K562 (cell line): ENCODE measurements around the gene SSH3. TPM values are rescaled to one million over a fixed set of nuclear protein-coding genes. Genes with fewer than 3 reads are reported as not detected.
A peak's percentile ranks its signal among the peaks of the same experiment; 100 is the strongest.

Experiments used
- ATAC-seq: fragments of 200-7000 bp; cut with Tn5 transposase; 3 replicates; pipeline ENCODE4 v1.9.1; 2020; ENCODE audit warnings: moderate library complexity
- BruUV-seq: library from RNA; stranded (reverse); fragments of 400-500 nt; replicated peaks from 2 replicates; lab custom pipeline; 2021; lab: Mats Ljungman, UMichigan
- CTCF ChIA-PET: fragments of 300-600 bp; formaldehyde crosslinking; extraction: SDS; loops from one replicate; lab custom pipeline; 2021; ENCODE audit warnings: low intra/inter-chr PET ratio; lab: Yijun Ruan, JAX
- POLR2A ChIA-PET: fragments of 300-600, 350-650 bp; sonication (Branson Sonifier 250); formaldehyde crosslinking; extraction: SDS; loops from one replicate; lab custom pipeline; 2021; ENCODE audit warnings: antibody characterized with exemption, inconsistent platforms; lab: Yijun Ruan, JAX
- DNase-seq, 4 experiments: peaks; one replicate each; pipeline versions ENCODE4 v3.0.0 to v3.0.0-alpha.2; 2011 to 2018; ENCODE audit warnings: low spot score in 3 of 4, mixed read lengths in 3 of 4; ENCODE audit errors: extremely low read depth in 1 of 4
- FAIRE-seq: peaks from 2 replicates; lab custom pipeline; 2011; peaks lifted over from hg19 to GRCh38; lab: Jason Lieb, UNC
- H2AFZ ChIP-seq: 2 replicates; pipeline ENCODE4 v1.6.0; 2011; ENCODE audit warnings: low read depth, low read length, control low read depth, inconsistent platforms
- H3K27ac ChIP-seq: fragments of 200-600 bp; 3 replicates; pipeline ENCODE4 v1.8.0; 2011; ENCODE audit warnings: low read depth, mild to moderate bottlenecking, control low read depth, inconsistent platforms, low read length, moderate library complexity, mixed read lengths; ENCODE audit errors: extremely low read depth
- H3K27me3 ChIP-seq, 2 experiments: fragments of 300-600 bp in 1 of 2; 2 replicates in 1 of 2; 3 replicates in 1 of 2; pipeline versions ENCODE4 v1.6.0 to v1.8.0; 2011; ENCODE audit warnings: inconsistent platforms in 2 of 2, low read length in 2 of 2, mild to moderate bottlenecking in 1 of 2, mixed read lengths in 1 of 2, moderate library complexity in 1 of 2; ENCODE audit not compliant: control insufficient read depth in 2 of 2, insufficient read depth in 2 of 2
- H3K36me3 ChIP-seq: fragments of 300-600 bp; 3 replicates; pipeline ENCODE4 v1.8.0; 2011; ENCODE audit warnings: mild to moderate bottlenecking, low read length, inconsistent platforms; ENCODE audit not compliant: control insufficient read depth, insufficient read depth
- H3K4me1 ChIP-seq, 2 experiments: fragments of 200-600 bp in 1 of 2; replicated peaks in 1 of 2; 2 replicates in 1 of 2; 3 replicates in 1 of 2; pipeline versions ENCODE4 v1.5.1 to v1.8.0; 2011; ENCODE audit warnings: inconsistent platforms in 2 of 2, low read length in 2 of 2, mild to moderate bottlenecking in 1 of 2, mixed read lengths in 1 of 2, moderate library complexity in 1 of 2; ENCODE audit not compliant: control insufficient read depth in 2 of 2, insufficient read depth in 2 of 2
- H3K4me2 ChIP-seq: 2 replicates; pipeline ENCODE4 v1.6.1; 2011; ENCODE audit warnings: low read length, control low read depth, inconsistent platforms, mixed read lengths; ENCODE audit not compliant: insufficient read depth
- H3K4me3 ChIP-seq: fragments of 200-600 bp; sonication (generic), shearing (Covaris generic); 2 replicates; pipeline ENCODE4 v1.5.1; 2016; ENCODE audit warnings: control low read depth, inconsistent platforms
- H3K79me2 ChIP-seq: fragments of 200-600 bp; 3 replicates; pipeline ENCODE4 v1.8.0; 2011; ENCODE audit warnings: low read length, inconsistent platforms; ENCODE audit not compliant: control insufficient read depth, insufficient read depth
- H3K9ac ChIP-seq, 2 experiments: 2 replicates each; pipeline versions ENCODE4 v1.6.0 to v1.6.1; 2011; ENCODE audit warnings: low read depth in 2 of 2, low read length in 2 of 2, control low read depth in 1 of 2, inconsistent platforms in 1 of 2, mild to moderate bottlenecking in 1 of 2, mixed read lengths in 1 of 2; ENCODE audit not compliant: insufficient read depth in 1 of 2
- H3K9me1 ChIP-seq: one replicate; pipeline ENCODE4 v1.6.0; 2011; ENCODE audit warnings: inconsistent platforms, mild to moderate bottlenecking, low read length, moderate library complexity; ENCODE audit not compliant: control insufficient read depth, insufficient read depth
- H3K9me3 ChIP-seq: replicated peaks from 2 replicates; pipeline ENCODE4 v1.5.1; 2011; ENCODE audit warnings: low read depth, low read length, inconsistent platforms; ENCODE audit not compliant: control insufficient read depth, insufficient read depth
- H4K20me1 ChIP-seq: replicated peaks from 2 replicates; pipeline ENCODE4 v1.6.1; 2011; ENCODE audit warnings: low read length, inconsistent platforms, mixed read lengths; ENCODE audit not compliant: control insufficient read depth, insufficient read depth
- ARID4B ChIP-seq: sonication (generic); formaldehyde crosslinking; IDR thresholded peaks from 2 replicates; pipeline ENCODE4 v1.8.0; 2022; ENCODE audit warnings: mild to moderate bottlenecking, missing genetic modification reagents
- ATF1 ChIP-seq, 2 experiments: fragments of 450-650 bp in 1 of 2; IDR thresholded peaks; 2 replicates each; pipeline ENCODE4 v1.6.1; 2016; ENCODE audit warnings: missing compliant biosample characterization in 1 of 2, missing genetic modification characterization in 1 of 2
- E2F3 ChIP-seq: fragments of 250-450 bp; sonication (Bioruptor Pico); IDR thresholded peaks from 2 replicates; pipeline ENCODE4 v1.4.0; 2020; ENCODE audit warnings: mild to moderate bottlenecking
- HMGXB4 ChIP-seq: sonication (generic); formaldehyde crosslinking; IDR thresholded peaks from 2 replicates; pipeline ENCODE4 v1.8.1; 2023; ENCODE audit warnings: mild to moderate bottlenecking, missing genetic modification reagents
- KHSRP ChIP-seq: fragments of 450-650 bp; IDR thresholded peaks from 2 replicates; pipeline ENCODE4 v1.6.1; 2017
- NFRKB ChIP-seq: fragments of 450-650 bp; IDR thresholded peaks from 2 replicates; pipeline ENCODE4 v1.6.1; 2016; ENCODE audit warnings: low read depth
- PHB2 ChIP-seq: fragments of 450-650 bp; IDR thresholded peaks from 2 replicates; pipeline ENCODE4 v1.6.1; 2017; ENCODE audit warnings: low read depth
- THAP12 ChIP-seq: fragments of 250-450 bp; sonication (Bioruptor Pico); IDR thresholded peaks from 2 replicates; pipeline ENCODE4 v1.9.0; 2021; ENCODE audit warnings: mild to moderate bottlenecking, inconsistent platforms
- YY1 ChIP-seq, 3 experiments: IDR thresholded peaks; 2 replicates each; pipeline ENCODE4 v1.6.1; 2011; ENCODE audit warnings: low read length in 2 of 3, mild to moderate bottlenecking in 2 of 3, moderate library complexity in 2 of 3, borderline replicate concordance in 1 of 3, control low read depth in 1 of 3, low read depth in 1 of 3; ENCODE audit not compliant: insufficient read depth in 3 of 3, insufficient replicate concordance in 2 of 3, control insufficient read depth in 1 of 3, insufficient read length in 1 of 3; ENCODE audit errors: extremely low read depth in 1 of 3
- ZNF146 ChIP-seq: IDR thresholded peaks from one replicate; pipeline ENCODE4 v1.6.1; 2018; ENCODE audit warnings: missing compliant biosample characterization; ENCODE audit not compliant: unreplicated experiment
- ZNF239 ChIP-seq: fragments of 250-450 bp; sonication (Bioruptor Pico); IDR thresholded peaks from 2 replicates; pipeline ENCODE4 v1.4.0; 2020; ENCODE audit warnings: mild to moderate bottlenecking
- ZNF584 ChIP-seq: fragments of 200-800 bp; sonication (Bioruptor generic); IDR thresholded peaks from 2 replicates; pipeline ENCODE4 v1.6.1; 2016; ENCODE audit warnings: low read depth, mild to moderate bottlenecking, missing genetic modification characterization, missing compliant biosample characterization
- WGBS: fragments of 100-300 bp; shearing (Covaris generic); methylation state at CpG from one replicate; pipeline ENCODE4 v1.1.6; 2016; ENCODE audit warnings: low coverage, mixed read lengths; ENCODE audit not compliant: insufficient coverage; ENCODE audit errors: missing lambda C conversion rate; 5-methylcytosine and 5-hydroxymethylcytosine counted together
- in situ Hi-C: fragments of 300-500 bp; cut with MboI; formaldehyde crosslinking; loops from 4 replicates; pipeline ENCODE4 v1.15.0; 2018; ENCODE audit warnings: inconsistent platforms, mixed read lengths
- intact Hi-C: fragments of 100-400 bp; cut with micrococcal nuclease; formaldehyde crosslinking; loops from 2 replicates; pipeline ENCODE4 v1.14.2; 2022
- polyA plus RNA-seq, 8 experiments: library from polyadenylated mRNA; depleted of rRNA in 4 of 8; stranded (reverse) in 5 of 8; unstranded in 3 of 8; fragments of >200 nt; fragmentation: Nextera tagmentation in 2 of 8; fragmentation: Illumina TruSeq in 1 of 8; extraction: Ambion mirVana in 2 of 8; extraction: Trizol in 1 of 8; gene quantifications; 2 replicates each; pipeline versions ENCODE4 v1.2.1 to v1.2.3, GENCODE V29; 2011 to 2014; ENCODE audit warnings: inconsistent platforms in 1 of 8, missing spikeins in 1 of 8
- total RNA-seq, 7 experiments: library from RNA; depleted of rRNA in 6 of 7; stranded (reverse); fragments of >200 nt in 6 of 7; fragmentation: Illumina TruSeq in 2 of 7; extraction: Trizol in 2 of 7; gene quantifications; 2 replicates each; pipeline versions ENCODE4 v1.2.1 to v1.2.3, GENCODE V29; 2011 to 2021; ENCODE audit warnings: low replicate concordance in 1 of 7

Gene SSH3
- total and polyA plus RNA-seq, 9 of the 15 experiments (the other 6 are each of a cell fraction or from before 2014, with no cell fraction given): 0.07 to 1.0 (median 0.24) TPM; not detected in 3

- H4K20me1 ChIP-seq: no peaks in the 10 kb centered on the region
- no peak for FAIRE-seq
- 63% methylated on average over 19 of the region's 19 CpGs for WGBS
- H3K4me3 ChIP-seq: no peak overlapping the region
- no peaks in the 10 kb centered on the region for H3K27me3 ChIP-seq
- POLR2A ChIA-PET: interaction anchor here (0.6 to 1.2 kb wide), 3 partner anchors 11 to 45 kb away, joined by 3 read pairs; no protein-coding TSS in a partner anchor
- no peaks in the 10 kb centered on the region for H3K79me2 ChIP-seq
- no peak for DNase-seq
- CTCF ChIA-PET: no interaction called here
- H3K9ac ChIP-seq: peak overlapping the region in 1 of 2 experiments; percentile 65; a peak in 2 of 4 replicates
- no peak overlapping the region for H3K27ac ChIP-seq
- no peak for ATAC-seq
- H3K4me1 ChIP-seq: peaks cover 8 to 64% of the 10 kb centered on the region in 2 experiments; a peak in 4 of 5 replicates
- intact Hi-C loops (no loop called here), in situ Hi-C loops (no loop called here)
- no peak overlapping the region for H3K4me2 ChIP-seq
- BruUV-seq: no TSS peak
- H3K9me1 ChIP-seq: no peaks in the 10 kb centered on the region
- H3K9me3 ChIP-seq: no peaks in the 10 kb centered on the region
- no peak overlapping the region for H2AFZ ChIP-seq
- peaks cover 5% of the 10 kb centered on the region; the same call in 1 of the 3 replicates for H3K36me3 ChIP-seq
- TF ChIP-seq ZNF584 (no peak), YY1 (IDR thresholded peaks at IDR 0.05; ENCODE audit: borderline replicate concordance in 1 of 3, control insufficient read depth in 1 of 3, extremely low read depth in 1 of 3, insufficient read depth in 3 of 3, insufficient read length in 1 of 3, insufficient replicate concordance in 2 of 3, low read depth in 1 of 3, low read length in 2 of 3) (no peak), ZNF146 (CRISPR knock-in tag) (no peak), ZNF239 (CRISPR knock-in tag) (no peak), PHB2 (no peak), ATF1 (CRISPR knock-in tag; IDR thresholded peaks at IDR 0.05) (no peak), ATF1 (tag; IDR thresholded peaks at IDR 0.05) (no peak), HMGXB4 (CRISPR knock-in tag) (no peak), E2F3 (CRISPR knock-in tag) (no peak), THAP12 (CRISPR knock-in tag) (no peak), KHSRP (no peak), NFRKB (no peak), ARID4B (CRISPR knock-in tag) (no peak)
Observed at GRCh38 chr11:67306769-67307544, 3.6 kb downstream of the SSH3 start.
